ENCODE results near the gene WDFY4. TPM values are rescaled to one million over a fixed set of nuclear protein-coding genes. Genes with fewer than 3 reads are reported as not detected.

The WDFY4 gene
- total and polyA plus RNA-seq, 2 of the 4 experiments (the other 2 are of a cell fraction) = not detected

GRCh38 chr10:48996329-48996728 is 311.7 kb downstream of the WDFY4 start:
- H3K36me3 ChIP-seq (ENCODE audit: control insufficient read depth, insufficient read depth, low read length) = no peaks in the 10 kb centered on the region
- no peak overlapping the region for H3K23ac ChIP-seq (ENCODE audit: low read depth, low read length)
- intact Hi-C loops (cut with micrococcal nuclease) = no loop called here
- no peak overlapping the region for H2BK20ac ChIP-seq (ENCODE audit: low read depth, low read length)
- no peak overlapping the region for H3K27ac ChIP-seq (ENCODE audit: insufficient read depth, low read length)
- no peak overlapping the region for H3K9ac ChIP-seq (ENCODE audit: low read depth, low read length)
- no peak overlapping the region for H2AK9ac ChIP-seq (replicated peaks; ENCODE audit: low read depth, low read length, poor library complexity)
- H2AFZ ChIP-seq (replicated peaks; ENCODE audit: low read length, poor library complexity) = no peak overlapping the region
- no peaks in the 10 kb centered on the region for H3K9me1 ChIP-seq (ENCODE audit: insufficient read depth, low read length)
- H3K27me3 ChIP-seq (ENCODE audit: control insufficient read depth, insufficient read depth, low read length) = peaks cover 15% of the 10 kb centered on the region
- WGBS, 2 experiments (ENCODE audit: extremely low coverage in 2 of 2, insufficient read length in 1 of 2) = 6% methylated on average over 2 of the region's 3 CpGs; no CpG with 5 or more reads in 1 of the 2 experiments
- no peak overlapping the region for H2BK15ac ChIP-seq (ENCODE audit: low read depth, low read length)
- H3K56ac ChIP-seq (ENCODE audit: extremely low read depth, insufficient read depth, low read length) = no peak overlapping the region
- H4K8ac ChIP-seq (ENCODE audit: low read depth in 2 of 2, low read length in 2 of 2) = no peak overlapping the region
- H3K79me1 ChIP-seq (ENCODE audit: low read depth in 1 of 2, low read length in 2 of 2) = no peaks in the 10 kb centered on the region
- no peak overlapping the region for H3K4me3 ChIP-seq (ENCODE audit: insufficient read depth, low read depth, low read length)
- H3K4ac ChIP-seq (ENCODE audit: low read depth, low read length) = no peak overlapping the region
- no peak overlapping the region for H2AK5ac ChIP-seq (ENCODE audit: low read depth, low read length)
- ChIA-PET POLR2A (ENCODE audit: unreplicated experiment) (no interaction called here), CTCF (no interaction called here)
- in situ Hi-C loops (cut with MboI; ENCODE audit: low sequenced_read_pairs) = no loop called here
- no peak overlapping the region for H2BK120ac ChIP-seq (ENCODE audit: low read depth, low read length)
- H4K5ac ChIP-seq (ENCODE audit: low read depth, low read length) = no peak overlapping the region
- ATAC-seq (ENCODE audit: low read depth) = no peak
- TF ChIP-seq RFX5 (IDR thresholded peaks at IDR 0.05; ENCODE audit: low read depth, low read length) = no peak
- no peak overlapping the region for H4K91ac ChIP-seq (ENCODE audit: insufficient read depth, low read depth, low read length)
- H2BK5ac ChIP-seq (ENCODE audit: low read depth, low read length, poor library complexity, severe bottlenecking) = no peak overlapping the region
- dilution Hi-C loops (cut with HindIII; ENCODE audit: low sequenced_read_pairs, unreplicated experiment) = no loop called here
- H3K9me3 ChIP-seq (ENCODE audit: control insufficient read depth, insufficient read depth, low read length) = no peaks in the 10 kb centered on the region
- no peak overlapping the region for H3K18ac ChIP-seq (ENCODE audit: low read depth, low read length)
- H3K14ac ChIP-seq (replicated peaks; ENCODE audit: low read depth, low read length) = no peak overlapping the region
- H3K4me2 ChIP-seq (ENCODE audit: low read depth, low read length) = no peak overlapping the region
- BruUV-seq (replicated peaks) = no TSS peak
- no peaks in the 10 kb centered on the region for H4K20me1 ChIP-seq (ENCODE audit: insufficient read depth, low read length)
- H3K4me1 ChIP-seq (ENCODE audit: control insufficient read depth, insufficient read depth, low read length) = no peaks in the 10 kb centered on the region
- no peak for DNase-seq

Measured in IMR-90 (cell line).